Osteoblast (primary cell): ENCODE measurements around the gene IGF2. TPM values are rescaled to one million over a fixed set of nuclear protein-coding genes. Genes with fewer than 3 reads are reported as not detected.

Experiments used
- DNase-seq: peaks from one replicate; pipeline ENCODE4 v3.0.0; 2011; ENCODE audit warnings: low spot score, mixed read lengths; ENCODE audit not compliant: insufficient read length; ENCODE audit errors: missing footprints
- H2AFZ ChIP-seq: 2 replicates; pipeline ENCODE4 v1.6.0; 2011; ENCODE audit warnings: mild to moderate bottlenecking, low read length
- H3K27ac ChIP-seq: 2 replicates; pipeline ENCODE4 v1.5.1; 2011; ENCODE audit warnings: mild to moderate bottlenecking, low read depth, low read length, moderate library complexity
- H3K27me3 ChIP-seq: 2 replicates; pipeline ENCODE4 v1.6.0; 2012; ENCODE audit warnings: mild to moderate bottlenecking, control low read depth, inconsistent platforms, low read length, moderate library complexity; ENCODE audit not compliant: insufficient read depth
- H3K36me3 ChIP-seq: 2 replicates; pipeline ENCODE4 v1.5.1; 2011; ENCODE audit warnings: mild to moderate bottlenecking, low read length, control low read depth, moderate library complexity; ENCODE audit not compliant: insufficient read depth
- H3K4me1 ChIP-seq: 2 replicates; pipeline ENCODE4 v1.5.1; 2011; ENCODE audit warnings: mild to moderate bottlenecking, low read length, control low read depth, moderate library complexity; ENCODE audit not compliant: insufficient read depth
- H3K4me2 ChIP-seq: 2 replicates; pipeline ENCODE4 v1.6.0; 2011; ENCODE audit warnings: mild to moderate bottlenecking, low read length; ENCODE audit not compliant: insufficient read depth
- H3K4me3 ChIP-seq: fragments of 200-600 bp; sonication (generic); 3 replicates; pipeline ENCODE4 v1.5.1; 2012; ENCODE audit warnings: mild to moderate bottlenecking, low read length, inconsistent platforms; ENCODE audit not compliant: insufficient read depth
- H3K79me2 ChIP-seq: 2 replicates; pipeline ENCODE4 v1.6.0; 2012; ENCODE audit warnings: mild to moderate bottlenecking, low read length, control low read depth, inconsistent platforms; ENCODE audit not compliant: insufficient read depth
- H3K9me3 ChIP-seq: 2 replicates; pipeline ENCODE4 v1.5.1; 2011; ENCODE audit warnings: low read depth, low read length, control low read depth
- H4K20me1 ChIP-seq: 2 replicates; pipeline ENCODE4 v1.6.0; 2012; ENCODE audit warnings: mild to moderate bottlenecking, low read length, control low read depth; ENCODE audit not compliant: insufficient read depth
- total RNA-seq: library from RNA; depleted of rRNA; stranded (reverse); fragments of >200 nt; gene quantifications from 2 replicates; pipeline ENCODE4 v1.2.3, GENCODE V29; 2012
- TF ChIP-seq, protein P1 (sequence below): IDR thresholded peaks from 2 replicates; pipeline ENCODE4 v1.5.1; 2011; ENCODE audit warnings: mild to moderate bottlenecking, low read depth, low read length, moderate library complexity; ENCODE audit errors: extremely low read depth

The IGF2 gene
- total RNA-seq, 1 donor, result 68.8 TPM

DNA sequence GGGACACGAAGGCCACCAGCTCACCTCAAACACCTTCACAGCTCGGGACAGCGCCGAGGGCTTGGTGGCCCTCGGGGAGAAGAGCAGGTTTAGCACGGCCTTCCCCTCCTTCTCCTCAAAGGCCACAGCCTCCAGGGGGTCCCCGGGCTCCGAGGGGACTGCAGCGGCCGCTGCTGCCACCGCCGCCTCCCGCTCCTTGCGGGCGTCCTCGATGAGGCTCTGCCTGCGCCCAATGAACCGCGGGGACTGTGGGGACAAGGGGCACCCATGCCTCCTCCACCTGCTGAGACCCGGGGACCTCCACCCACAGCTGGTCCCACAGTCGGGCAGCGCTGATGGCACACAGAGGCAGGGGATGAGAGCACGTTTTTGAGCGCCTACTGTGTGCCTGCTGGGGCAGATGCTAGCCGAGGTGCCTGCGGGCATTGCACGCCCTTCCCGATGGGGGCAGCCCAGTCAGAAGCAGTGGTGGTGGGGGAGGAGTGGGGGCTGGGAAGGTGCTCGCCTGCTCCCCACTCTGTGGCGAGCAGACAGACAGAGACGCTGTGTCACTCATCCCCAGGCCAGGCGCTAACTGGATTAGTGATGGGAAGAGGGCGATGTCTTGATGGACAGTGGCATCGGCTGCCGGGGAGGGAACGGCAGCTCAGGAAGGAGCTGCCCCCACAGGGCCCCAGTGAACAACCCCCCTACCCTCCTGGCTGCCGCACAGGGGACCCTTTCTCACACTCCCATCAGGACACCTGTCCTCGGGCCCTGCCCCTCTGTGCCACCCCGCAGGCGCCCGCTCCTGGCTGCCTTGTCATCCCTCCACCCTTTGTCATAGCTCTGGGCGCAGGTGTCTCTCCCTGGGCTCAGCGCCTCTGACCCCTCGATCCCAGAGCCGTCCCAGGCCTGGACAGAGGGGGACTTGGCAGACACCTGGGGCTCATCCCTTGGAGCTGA, 30.7 kb upstream of the IGF2 start:
- no peaks in the 10 kb centered on the region for H4K20me1 ChIP-seq
- H3K9me3 ChIP-seq, result no peaks in the 10 kb centered on the region
- H3K36me3 ChIP-seq, result no peaks in the 10 kb centered on the region
- TF ChIP-seq, protein P1, sequence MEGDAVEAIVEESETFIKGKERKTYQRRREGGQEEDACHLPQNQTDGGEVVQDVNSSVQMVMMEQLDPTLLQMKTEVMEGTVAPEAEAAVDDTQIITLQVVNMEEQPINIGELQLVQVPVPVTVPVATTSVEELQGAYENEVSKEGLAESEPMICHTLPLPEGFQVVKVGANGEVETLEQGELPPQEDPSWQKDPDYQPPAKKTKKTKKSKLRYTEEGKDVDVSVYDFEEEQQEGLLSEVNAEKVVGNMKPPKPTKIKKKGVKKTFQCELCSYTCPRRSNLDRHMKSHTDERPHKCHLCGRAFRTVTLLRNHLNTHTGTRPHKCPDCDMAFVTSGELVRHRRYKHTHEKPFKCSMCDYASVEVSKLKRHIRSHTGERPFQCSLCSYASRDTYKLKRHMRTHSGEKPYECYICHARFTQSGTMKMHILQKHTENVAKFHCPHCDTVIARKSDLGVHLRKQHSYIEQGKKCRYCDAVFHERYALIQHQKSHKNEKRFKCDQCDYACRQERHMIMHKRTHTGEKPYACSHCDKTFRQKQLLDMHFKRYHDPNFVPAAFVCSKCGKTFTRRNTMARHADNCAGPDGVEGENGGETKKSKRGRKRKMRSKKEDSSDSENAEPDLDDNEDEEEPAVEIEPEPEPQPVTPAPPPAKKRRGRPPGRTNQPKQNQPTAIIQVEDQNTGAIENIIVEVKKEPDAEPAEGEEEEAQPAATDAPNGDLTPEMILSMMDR, result no peak
- no peak overlapping the region for H2AFZ ChIP-seq
- no peak overlapping the region for H3K4me3 ChIP-seq
- H3K4me1 ChIP-seq, result no peaks in the 10 kb centered on the region
- no peak for DNase-seq
- H3K4me2 ChIP-seq, result no peak overlapping the region
- H3K27ac ChIP-seq, result no peak overlapping the region
- H3K27me3 ChIP-seq, result no peaks in the 10 kb centered on the region
- H3K79me2 ChIP-seq, result no peaks in the 10 kb centered on the region

DNA sequence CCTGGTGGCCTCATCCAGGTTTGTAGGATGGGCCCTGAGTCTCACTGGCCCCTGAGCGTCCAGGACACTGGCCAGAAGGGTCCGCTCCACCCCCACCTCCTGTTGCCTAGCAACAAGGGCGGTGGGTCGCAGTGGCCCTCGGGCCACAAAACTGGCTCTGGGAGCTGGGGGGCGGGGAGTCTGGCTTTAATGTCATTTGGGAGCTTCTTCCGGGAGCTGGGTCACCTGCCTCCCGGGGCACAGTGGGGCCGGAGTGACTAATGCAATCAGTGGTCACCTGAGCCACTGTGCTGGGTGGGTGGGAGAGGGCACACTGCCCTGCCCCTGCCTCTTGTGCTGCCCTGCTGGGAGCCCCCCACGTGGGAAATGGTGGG, 29.8 kb upstream of the IGF2 start:
- Histone ChIP-seq H3K4me2 (no peak overlapping the region), H3K9me3 (no peaks in the 10 kb centered on the region), H3K27me3 (no peaks in the 10 kb centered on the region), H4K20me1 (no peaks in the 10 kb centered on the region), H3K36me3 (no peaks in the 10 kb centered on the region), H3K79me2 (no peaks in the 10 kb centered on the region), H3K4me3 (no peak overlapping the region), H3K4me1 (no peaks in the 10 kb centered on the region), H2AFZ (no peak overlapping the region), H3K27ac (no peak overlapping the region)
- peak; percentile 86 for DNase-seq
- TF ChIP-seq, protein P1, result no peak

DNA sequence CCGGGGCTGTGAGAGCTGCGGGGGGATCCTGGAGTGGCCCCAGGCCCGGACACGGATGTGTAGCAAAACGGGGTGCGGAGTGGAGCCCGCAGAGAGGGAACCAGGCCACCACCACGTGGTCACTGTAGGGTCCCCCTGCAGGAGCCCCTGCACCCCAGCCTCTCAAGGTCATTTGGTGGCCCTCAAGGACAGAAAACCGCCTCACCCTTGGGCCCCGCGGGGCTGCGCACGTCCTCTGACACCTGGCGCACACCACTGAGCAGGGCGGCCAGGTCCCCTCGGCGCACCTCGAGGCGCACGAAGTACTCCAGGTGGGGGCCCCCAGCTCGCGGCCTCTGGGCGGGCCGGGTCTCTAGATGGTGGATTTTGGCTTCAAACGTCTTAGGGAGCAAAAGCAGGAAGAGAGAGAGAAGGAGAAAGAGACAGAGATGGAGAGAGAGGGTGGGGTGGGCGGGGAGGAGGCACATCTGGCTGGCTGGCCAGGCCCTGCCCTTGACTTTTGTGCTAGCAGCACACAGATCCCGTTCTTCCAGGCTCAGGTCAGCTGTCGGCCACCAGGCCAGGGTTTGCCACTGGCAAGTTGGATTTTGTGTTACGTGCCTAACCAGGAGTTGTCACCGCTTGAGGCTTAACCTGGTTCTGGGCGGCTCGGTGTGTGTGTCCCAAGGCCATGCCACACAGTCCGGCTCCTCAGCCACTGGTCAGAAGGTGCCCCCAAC, 29.3 kb upstream of the IGF2 start:
- Histone ChIP-seq H3K4me1 (no peaks in the 10 kb centered on the region), H3K9me3 (no peaks in the 10 kb centered on the region), H3K27ac (no peak overlapping the region), H3K36me3 (no peaks in the 10 kb centered on the region), H4K20me1 (no peaks in the 10 kb centered on the region), H3K79me2 (no peaks in the 10 kb centered on the region), H3K27me3 (no peaks in the 10 kb centered on the region), H2AFZ (no peak overlapping the region), H3K4me3 (no peak overlapping the region), H3K4me2 (no peak overlapping the region)
- peak; percentile 90 for DNase-seq
- TF ChIP-seq, protein P1, result no peak
